Measurements from ENCODE around the gene TBC1D20.

DNA sequence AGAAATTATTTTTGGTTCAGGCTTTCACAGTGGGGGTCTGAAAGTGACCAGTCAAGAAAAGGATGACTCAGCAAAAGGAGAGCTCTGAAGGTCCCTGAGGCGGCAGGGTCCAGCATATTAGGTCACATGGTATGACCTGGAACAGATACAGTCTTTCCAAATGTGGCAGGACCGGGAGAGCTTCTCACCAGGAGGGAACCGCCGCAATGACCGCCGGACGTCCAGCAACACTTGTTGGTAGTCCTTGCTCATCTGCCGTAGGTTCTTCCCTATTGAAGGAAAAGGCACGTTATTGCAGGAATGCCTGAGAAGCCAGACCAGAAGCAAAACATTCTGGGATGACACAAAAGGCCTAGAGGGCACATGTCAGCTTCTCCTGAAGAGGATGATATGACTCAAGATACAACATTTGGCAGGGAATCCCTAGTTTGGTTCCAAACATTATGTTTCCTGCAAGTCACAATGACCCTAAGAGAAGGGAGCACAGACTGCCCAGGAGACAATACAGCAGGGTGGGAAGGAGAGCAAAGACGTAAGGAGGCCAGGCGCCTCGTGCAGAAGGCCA, 17.4 kb downstream of the TBC1D20 start:
- TF ChIP-seq POLR2A (IDR thresholded peaks at IDR 0.05) = no peak
- TF ChIP-seq, protein P1, sequence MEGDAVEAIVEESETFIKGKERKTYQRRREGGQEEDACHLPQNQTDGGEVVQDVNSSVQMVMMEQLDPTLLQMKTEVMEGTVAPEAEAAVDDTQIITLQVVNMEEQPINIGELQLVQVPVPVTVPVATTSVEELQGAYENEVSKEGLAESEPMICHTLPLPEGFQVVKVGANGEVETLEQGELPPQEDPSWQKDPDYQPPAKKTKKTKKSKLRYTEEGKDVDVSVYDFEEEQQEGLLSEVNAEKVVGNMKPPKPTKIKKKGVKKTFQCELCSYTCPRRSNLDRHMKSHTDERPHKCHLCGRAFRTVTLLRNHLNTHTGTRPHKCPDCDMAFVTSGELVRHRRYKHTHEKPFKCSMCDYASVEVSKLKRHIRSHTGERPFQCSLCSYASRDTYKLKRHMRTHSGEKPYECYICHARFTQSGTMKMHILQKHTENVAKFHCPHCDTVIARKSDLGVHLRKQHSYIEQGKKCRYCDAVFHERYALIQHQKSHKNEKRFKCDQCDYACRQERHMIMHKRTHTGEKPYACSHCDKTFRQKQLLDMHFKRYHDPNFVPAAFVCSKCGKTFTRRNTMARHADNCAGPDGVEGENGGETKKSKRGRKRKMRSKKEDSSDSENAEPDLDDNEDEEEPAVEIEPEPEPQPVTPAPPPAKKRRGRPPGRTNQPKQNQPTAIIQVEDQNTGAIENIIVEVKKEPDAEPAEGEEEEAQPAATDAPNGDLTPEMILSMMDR (IDR thresholded peaks at IDR 0.05) = no peak
